Astrocyte of the spinal cord (primary cell): ENCODE data around the gene KIF13A.
"Not testable (repeated sequence)": the region's sequence is repeated elsewhere in the genome, so short reads cannot be mapped to it uniquely, and the experiment has no call there.

ENCODE experiments used
- DNase-seq: peaks from one replicate; pipeline ENCODE4 v3.0.0; 2011; ENCODE audit warnings: low read depth, low spot score
- H3K4me3 ChIP-seq: 2 replicates; pipeline ENCODE4 v1.5.1; 2011; ENCODE audit warnings: low read depth, mild to moderate bottlenecking, low read length, moderate library complexity
- in situ Hi-C: cut with HindIII; loops from 2 replicates; pipeline ENCODE4 v1.10.0; 2017; ENCODE audit warnings: low sequenced_read_pairs
- TF ChIP-seq, protein P1 (sequence below): IDR thresholded peaks from 2 replicates; pipeline ENCODE4 v1.5.1; 2012; ENCODE audit warnings: low read depth, mild to moderate bottlenecking, low read length, inconsistent platforms

The KIF13A gene

DNA sequence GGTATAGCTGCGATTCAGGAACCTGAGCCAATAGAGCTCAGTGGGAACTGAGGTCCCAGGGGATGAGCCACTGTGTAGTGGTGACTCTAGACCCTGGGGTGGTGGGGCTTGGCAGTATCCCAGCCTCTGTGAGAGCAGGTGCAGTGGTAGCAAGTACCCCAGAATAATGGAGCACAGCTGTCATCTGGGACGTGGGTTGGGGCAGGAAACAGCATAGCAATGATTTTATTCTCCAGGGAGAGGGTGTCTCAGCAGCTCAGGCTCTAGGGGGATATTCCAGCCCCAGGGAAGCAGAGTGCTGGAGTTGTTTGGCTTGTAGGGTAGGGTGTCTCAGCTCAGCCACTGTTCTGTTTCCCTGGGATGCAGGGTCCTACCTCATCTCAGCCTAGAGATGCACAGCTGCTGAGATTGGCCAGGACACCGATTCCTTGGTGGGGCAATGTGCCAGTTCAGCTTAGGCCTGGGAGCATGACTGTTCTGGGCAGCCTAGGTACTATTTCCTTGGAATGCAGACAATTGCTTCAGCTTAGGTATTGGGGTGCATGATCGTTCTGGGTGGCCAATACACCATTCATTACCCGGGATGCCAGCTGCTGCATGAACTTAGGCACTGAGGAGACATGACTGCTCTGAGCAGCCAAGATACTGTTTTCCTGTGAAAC, 246.7 kb downstream of the KIF13A start:
- in situ Hi-C loops, result no loop called here
- DNase-seq, result no peak
- TF ChIP-seq, protein P1, sequence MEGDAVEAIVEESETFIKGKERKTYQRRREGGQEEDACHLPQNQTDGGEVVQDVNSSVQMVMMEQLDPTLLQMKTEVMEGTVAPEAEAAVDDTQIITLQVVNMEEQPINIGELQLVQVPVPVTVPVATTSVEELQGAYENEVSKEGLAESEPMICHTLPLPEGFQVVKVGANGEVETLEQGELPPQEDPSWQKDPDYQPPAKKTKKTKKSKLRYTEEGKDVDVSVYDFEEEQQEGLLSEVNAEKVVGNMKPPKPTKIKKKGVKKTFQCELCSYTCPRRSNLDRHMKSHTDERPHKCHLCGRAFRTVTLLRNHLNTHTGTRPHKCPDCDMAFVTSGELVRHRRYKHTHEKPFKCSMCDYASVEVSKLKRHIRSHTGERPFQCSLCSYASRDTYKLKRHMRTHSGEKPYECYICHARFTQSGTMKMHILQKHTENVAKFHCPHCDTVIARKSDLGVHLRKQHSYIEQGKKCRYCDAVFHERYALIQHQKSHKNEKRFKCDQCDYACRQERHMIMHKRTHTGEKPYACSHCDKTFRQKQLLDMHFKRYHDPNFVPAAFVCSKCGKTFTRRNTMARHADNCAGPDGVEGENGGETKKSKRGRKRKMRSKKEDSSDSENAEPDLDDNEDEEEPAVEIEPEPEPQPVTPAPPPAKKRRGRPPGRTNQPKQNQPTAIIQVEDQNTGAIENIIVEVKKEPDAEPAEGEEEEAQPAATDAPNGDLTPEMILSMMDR, result no peak
- no peak overlapping the region for H3K4me3 ChIP-seq

DNA sequence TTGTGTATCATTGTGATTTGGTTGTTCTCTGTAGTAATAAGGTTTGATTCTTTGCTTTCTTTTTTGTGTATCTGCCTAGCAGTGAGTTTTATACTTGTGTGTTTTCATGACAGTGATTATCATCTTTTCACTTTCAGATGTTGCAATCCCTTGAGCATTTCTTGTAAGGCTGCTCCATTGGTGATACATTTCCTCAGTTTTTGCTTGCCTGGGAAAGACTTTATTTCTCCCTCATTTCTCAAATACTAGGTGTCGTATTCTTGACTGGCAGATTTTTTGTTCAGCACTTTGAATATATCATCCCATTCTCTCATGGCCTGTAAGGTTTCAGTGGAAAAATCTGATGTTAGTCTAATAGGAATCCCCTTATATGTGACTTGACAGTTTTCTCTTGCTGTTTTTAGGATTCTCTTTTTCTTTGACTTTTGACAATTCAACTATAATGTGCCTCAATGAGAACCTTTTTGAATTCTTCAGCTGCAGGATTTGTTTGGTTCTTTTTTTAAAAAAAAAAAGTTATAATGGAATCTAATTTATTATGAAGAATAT, 249.7 kb downstream of the KIF13A start:
- no peak overlapping the region for H3K4me3 ChIP-seq
- in situ Hi-C loops, result no loop called here
- TF ChIP-seq, protein P1, result no peak
- DNase-seq, result no peak

DNA sequence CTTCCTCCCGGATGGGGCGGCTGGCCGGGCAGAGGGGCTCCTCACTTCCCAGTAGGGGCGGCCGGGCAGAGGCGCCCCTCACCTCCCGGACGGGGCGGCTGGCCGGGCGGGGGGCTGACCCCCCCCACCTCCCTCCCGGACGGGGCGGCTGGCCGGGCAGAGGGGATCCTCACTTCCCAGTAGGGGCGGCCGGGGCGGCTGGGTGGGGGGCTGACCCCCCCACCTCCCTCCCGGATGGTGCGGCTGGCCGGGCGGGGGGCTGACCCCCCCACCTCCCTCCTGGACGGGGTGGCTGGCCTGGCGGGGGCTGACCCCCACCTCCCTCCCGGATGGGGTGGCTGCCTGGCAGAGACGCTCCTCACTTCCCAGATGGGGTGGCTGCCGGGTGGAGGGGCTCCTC, 252.1 kb downstream of the KIF13A start:
- DNase-seq, in situ Hi-C loops, H3K4me3 ChIP-seq: not testable (repeated sequence)

DNA sequence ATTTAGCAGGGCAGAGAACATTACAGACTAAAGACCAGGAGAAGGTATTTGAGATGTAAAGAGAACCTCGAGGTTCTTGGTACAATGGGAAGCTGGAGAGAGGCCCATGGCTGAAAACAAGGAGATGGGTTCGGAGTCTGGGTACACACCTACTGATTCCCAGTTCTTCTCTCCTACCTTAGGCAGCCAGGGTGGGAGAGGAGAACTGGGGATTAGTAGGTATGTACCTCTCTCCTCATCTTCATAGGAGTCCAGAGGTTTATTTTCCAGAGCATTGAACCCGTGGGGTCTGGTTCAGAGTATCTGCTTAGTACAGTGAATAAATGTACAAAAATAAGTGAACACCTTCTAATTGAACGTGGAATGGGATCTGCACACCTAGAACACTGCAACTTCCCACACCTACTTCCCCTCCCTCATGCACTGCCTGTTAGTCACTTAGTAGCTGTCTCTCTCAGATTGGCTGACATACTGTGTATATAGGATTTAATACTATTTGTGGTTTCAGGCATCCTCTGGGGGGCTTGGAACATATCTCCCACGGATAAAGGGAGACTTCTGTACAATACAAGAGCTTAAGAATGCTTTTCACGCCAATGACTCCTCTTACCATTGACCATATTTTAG, 257.2 kb downstream of the KIF13A start:
- H3K4me3 ChIP-seq, result no peak overlapping the region
- in situ Hi-C loops, result no loop called here
- DNase-seq, result no peak
- TF ChIP-seq, protein P1, result no peak

DNA sequence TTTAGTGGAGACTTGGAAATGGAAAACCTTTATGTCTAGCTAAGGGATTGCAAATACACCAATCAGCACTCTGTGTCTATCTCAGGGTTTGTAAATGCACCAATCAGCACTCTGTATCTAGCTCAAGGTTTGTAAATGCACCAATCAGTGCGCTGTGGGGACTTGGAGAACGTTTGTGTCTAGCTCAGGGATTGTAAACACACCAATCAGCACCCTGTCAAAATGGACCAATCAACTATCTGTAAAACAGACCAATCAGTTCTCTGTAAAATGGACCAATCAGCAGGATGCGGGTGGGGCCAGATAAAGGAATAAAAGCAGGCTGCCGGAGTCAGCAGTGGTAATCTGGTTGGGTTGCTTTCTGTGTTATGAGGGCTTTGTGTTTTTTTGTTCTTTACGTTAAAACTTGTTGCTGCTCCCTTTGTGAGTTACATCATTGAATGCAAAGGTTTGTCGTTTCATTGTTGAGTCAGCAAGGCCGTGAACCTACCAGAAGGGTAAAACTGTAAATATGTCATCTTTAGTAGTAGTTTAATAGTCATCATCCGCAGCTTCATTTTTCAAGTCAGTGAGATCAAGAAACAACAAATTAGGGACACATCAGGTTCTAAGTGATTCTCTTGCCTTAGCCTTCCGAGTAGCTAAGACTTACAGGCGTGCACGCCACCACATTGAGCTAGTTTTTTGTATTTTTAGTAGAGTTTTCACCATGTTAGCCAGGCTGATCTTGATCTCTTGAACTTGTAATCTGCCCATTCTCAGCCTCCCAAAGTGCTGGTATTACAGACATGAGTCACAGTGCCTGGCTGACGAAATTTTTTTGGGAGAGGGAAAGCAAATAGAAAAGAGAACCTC, 258.0 kb downstream of the KIF13A start:
- TF ChIP-seq, protein P1, result no peak
- DNase-seq, result no peak
- H3K4me3 ChIP-seq, result no peak overlapping the region
- in situ Hi-C loops, result no loop called here

DNA sequence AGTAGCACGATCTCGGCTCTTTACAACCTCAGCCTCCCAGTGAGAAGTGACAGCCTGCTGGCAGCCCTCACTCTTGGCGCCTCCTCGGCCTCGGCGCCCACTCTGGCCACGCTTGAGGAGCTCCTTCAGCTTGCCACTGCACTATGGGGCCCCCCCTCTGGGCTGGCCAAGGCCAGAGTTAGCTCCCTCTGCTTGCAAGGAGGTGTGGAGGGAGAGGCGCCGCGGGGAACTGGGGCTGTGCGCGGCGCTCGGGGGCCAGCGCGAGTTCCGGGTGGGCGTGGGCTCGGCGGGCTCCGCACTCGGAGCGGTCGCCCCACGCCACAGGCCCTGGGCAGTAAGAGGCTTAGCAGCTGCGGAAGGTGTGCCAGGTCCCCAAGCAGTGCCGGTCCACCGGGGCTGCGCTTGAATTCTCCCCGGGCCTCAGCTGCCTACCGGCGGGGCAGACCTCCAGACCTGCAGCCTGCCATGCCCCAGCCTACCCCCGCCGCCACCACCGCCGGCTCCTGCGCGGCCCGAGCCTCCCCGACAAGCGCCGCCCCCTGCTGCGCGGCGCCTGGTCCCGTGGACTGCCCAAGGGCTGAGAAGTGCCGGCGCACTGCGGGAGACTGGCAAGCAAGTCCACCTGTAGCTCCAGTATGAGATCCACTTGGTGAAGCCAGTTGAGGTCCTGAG, 258.7 kb downstream of the KIF13A start:
- H3K4me3 ChIP-seq, result no peak overlapping the region
- TF ChIP-seq, protein P1, result no peak
- in situ Hi-C loops, result no loop called here
- no peak for DNase-seq
